IMR-90 (cell line): Measurements from ENCODE around the gene KCNJ1. TPM values are rescaled to one million over a fixed set of nuclear protein-coding genes. Genes with fewer than 3 reads are reported as not detected.

Source experiments
- ATAC-seq: fragments of 200-7000 bp; cut with Tn5 transposase; 2 replicates; pipeline ENCODE4 v1.9.1; 2020; ENCODE audit warnings: low read depth, mild to moderate bottlenecking, moderate library complexity
- BruUV-seq: library from RNA; stranded (reverse); fragments of 400-500 nt; replicated peaks from 2 replicates; lab custom pipeline; 2021; lab: Mats Ljungman, UMichigan
- CTCF ChIA-PET: fragments of 300-600 bp; formaldehyde crosslinking; extraction: SDS; loops from one replicate; lab custom pipeline; 2021; ENCODE audit warnings: antibody characterized with exemption; lab: Yijun Ruan, JAX
- POLR2A ChIA-PET: fragments of 300-600 bp; sonication (Branson Sonifier 250); formaldehyde crosslinking; loops from one replicate; lab custom pipeline; 2022; ENCODE audit warnings: antibody characterized with exemption; ENCODE audit not compliant: unreplicated experiment; lab: Charles Lee
- DNase-seq: peaks from one replicate; pipeline ENCODE4 v3.0.0; 2013
- H2AFZ ChIP-seq: replicated peaks from 2 replicates; pipeline ENCODE3; 2013; ENCODE audit warnings: low read length, mild to moderate bottlenecking; ENCODE audit not compliant: poor library complexity
- H2AK5ac ChIP-seq: 2 replicates; pipeline ENCODE4 v1.6.1; 2013; ENCODE audit warnings: low read depth, low read length, inconsistent platforms
- H2AK9ac ChIP-seq: replicated peaks from 2 replicates; pipeline ENCODE3; 2013; ENCODE audit warnings: mild to moderate bottlenecking, low read depth, low read length, moderate library complexity; ENCODE audit not compliant: poor library complexity
- H2BK120ac ChIP-seq: 2 replicates; pipeline ENCODE4 v1.6.1; 2013; ENCODE audit warnings: low read depth, low read length, inconsistent platforms
- H2BK15ac ChIP-seq: 3 replicates; pipeline ENCODE4 v1.6.1; 2013; ENCODE audit warnings: low read depth, low read length, inconsistent platforms
- H2BK20ac ChIP-seq: 2 replicates; pipeline ENCODE4 v1.6.1; 2013; ENCODE audit warnings: low read depth, mild to moderate bottlenecking, inconsistent platforms, low read length, moderate library complexity
- H2BK5ac ChIP-seq: 2 replicates; pipeline ENCODE4 v1.6.1; 2013; ENCODE audit warnings: mild to moderate bottlenecking, low read depth, low read length, inconsistent platforms; ENCODE audit not compliant: poor library complexity, severe bottlenecking
- H3K14ac ChIP-seq: replicated peaks from 2 replicates; pipeline ENCODE4 v1.6.1; 2013; ENCODE audit warnings: low read depth, low read length, inconsistent platforms
- H3K18ac ChIP-seq: 2 replicates; pipeline ENCODE4 v1.6.1; 2013; ENCODE audit warnings: low read depth, low read length, control low read depth
- H3K23ac ChIP-seq: 2 replicates; pipeline ENCODE4 v1.6.1; 2013; ENCODE audit warnings: low read depth, low read length, inconsistent platforms
- H3K27ac ChIP-seq: 2 replicates; pipeline ENCODE4 v1.5.1; 2013; ENCODE audit warnings: mild to moderate bottlenecking, control low read depth, low read length; ENCODE audit not compliant: insufficient read depth
- H3K27me3 ChIP-seq: 2 replicates; pipeline ENCODE4 v1.6.1; 2013; ENCODE audit warnings: low read length; ENCODE audit not compliant: control insufficient read depth, insufficient read depth
- H3K36me3 ChIP-seq: 2 replicates; pipeline ENCODE4 v1.6.1; 2013; ENCODE audit warnings: low read length, mixed read lengths; ENCODE audit not compliant: control insufficient read depth, insufficient read depth
- H3K4ac ChIP-seq: 2 replicates; pipeline ENCODE4 v1.6.1; 2013; ENCODE audit warnings: low read depth, low read length, inconsistent platforms
- H3K4me1 ChIP-seq: 2 replicates; pipeline ENCODE4 v1.6.1; 2013; ENCODE audit warnings: low read length, mixed read lengths; ENCODE audit not compliant: control insufficient read depth, insufficient read depth
- H3K4me2 ChIP-seq: 2 replicates; pipeline ENCODE4 v1.6.1; 2013; ENCODE audit warnings: low read depth, mild to moderate bottlenecking, control low read depth, low read length, moderate library complexity
- H3K4me3 ChIP-seq: 2 replicates; pipeline ENCODE4 v1.5.1; 2013; ENCODE audit warnings: low read depth, mild to moderate bottlenecking, control low read depth, low read length, moderate library complexity; ENCODE audit not compliant: insufficient read depth
- H3K56ac ChIP-seq: 2 replicates; pipeline ENCODE4 v1.6.1; 2013; ENCODE audit warnings: low read length, inconsistent platforms; ENCODE audit not compliant: insufficient read depth; ENCODE audit errors: extremely low read depth
- H3K79me1 ChIP-seq, 2 experiments: 2 replicates each; pipeline ENCODE4 v1.6.1; 2013; ENCODE audit warnings: low read length in 2 of 2, inconsistent platforms in 1 of 2, low read depth in 1 of 2
- H3K9ac ChIP-seq: 2 replicates; pipeline ENCODE4 v1.6.1; 2013; ENCODE audit warnings: low read depth, low read length, control low read depth
- H3K9me1 ChIP-seq: 2 replicates; pipeline ENCODE4 v1.6.1; 2013; ENCODE audit warnings: low read length, inconsistent platforms; ENCODE audit not compliant: insufficient read depth
- H3K9me3 ChIP-seq: 2 replicates; pipeline ENCODE4 v1.6.1; 2013; ENCODE audit warnings: low read length; ENCODE audit not compliant: control insufficient read depth, insufficient read depth
- H4K20me1 ChIP-seq: 2 replicates; pipeline ENCODE4 v1.6.1; 2013; ENCODE audit warnings: low read length, inconsistent platforms; ENCODE audit not compliant: insufficient read depth
- H4K5ac ChIP-seq: 2 replicates; pipeline ENCODE4 v1.6.1; 2013; ENCODE audit warnings: mild to moderate bottlenecking, low read depth, low read length, control low read depth
- H4K8ac ChIP-seq, 2 experiments: 2 replicates each; pipeline ENCODE4 v1.6.1; 2013; ENCODE audit warnings: low read depth in 2 of 2, low read length in 2 of 2, control low read depth in 1 of 2, inconsistent platforms in 1 of 2
- H4K91ac ChIP-seq: 2 replicates; pipeline ENCODE4 v1.6.1; 2013; ENCODE audit warnings: low read depth, low read length, inconsistent platforms; ENCODE audit not compliant: insufficient read depth
- BHLHE40 ChIP-seq: fragments of 150-350 bp; IDR thresholded peaks from 2 replicates; pipeline ENCODE4 v1.6.1; 2016; ENCODE audit warnings: mild to moderate bottlenecking, low read depth, low read length
- CEBPB ChIP-seq: IDR thresholded peaks from 2 replicates; pipeline ENCODE4 v1.6.1; 2012; ENCODE audit warnings: low read depth, low read length, improper control_type of control experiment
- MAFK ChIP-seq: IDR thresholded peaks from 2 replicates; pipeline ENCODE4 v1.6.1; 2012; ENCODE audit warnings: low read depth, low read length, improper control_type of control experiment
- POLR2A ChIP-seq: IDR thresholded peaks from 2 replicates; pipeline ENCODE4 v1.6.1; 2012; ENCODE audit warnings: mild to moderate bottlenecking, low read depth, low read length
- RFX5 ChIP-seq: IDR thresholded peaks from 2 replicates; pipeline ENCODE4 v1.8.0; 2012; ENCODE audit warnings: low read depth, mild to moderate bottlenecking, low read length, moderate library complexity
- SMC3 ChIP-seq: fragments of 150-350 bp; IDR thresholded peaks from 2 replicates; pipeline ENCODE4 v1.6.1; 2016; ENCODE audit warnings: low read depth, mild to moderate bottlenecking, antibody characterized with exemption, low read length, moderate library complexity
- WGBS, 2 experiments: methylation state at CpG; one replicate each; pipeline versions ENCODE4 v1.1.5 to v1.1.7; 2013; ENCODE audit warnings: missing lambda C conversion rate in 2 of 2; ENCODE audit not compliant: insufficient read length in 1 of 2; ENCODE audit errors: extremely low coverage in 2 of 2; 5-methylcytosine and 5-hydroxymethylcytosine counted together
- dilution Hi-C: fragments of 300-500 bp; cut with HindIII; formaldehyde crosslinking; loops from one replicate; pipeline ENCODE4 v1.14.3; 2018; ENCODE audit warnings: low sequenced_read_pairs; ENCODE audit not compliant: unreplicated experiment
- in situ Hi-C: fragments of 300-500 bp; cut with MboI; formaldehyde crosslinking; loops from 3 replicates; pipeline ENCODE4 v1.14.3; 2019; ENCODE audit warnings: low sequenced_read_pairs, inconsistent platforms, mixed read lengths
- intact Hi-C: fragments of 100-400 bp; cut with micrococcal nuclease; formaldehyde crosslinking; loops from 2 replicates; pipeline ENCODE4 v1.10.0; 2022
- polyA plus RNA-seq, 3 experiments: library from polyadenylated mRNA; depleted of rRNA; stranded (reverse); fragments of >200 nt; gene quantifications; 2 replicates each; pipeline ENCODE4 v1.2.3, GENCODE V29; 2012; ENCODE audit warnings: low replicate concordance in 1 of 3
- total RNA-seq: library from RNA; depleted of rRNA; stranded (reverse); fragments of >200 nt; gene quantifications from 2 replicates; pipeline ENCODE4 v1.2.3, GENCODE V29; 2012
- TF ChIP-seq, protein P1 (sequence below): fragments of 150-350 bp; IDR thresholded peaks from 2 replicates; pipeline ENCODE4 v1.6.1; 2016; ENCODE audit warnings: low read depth, mild to moderate bottlenecking, low read length, moderate library complexity, borderline replicate concordance

The KCNJ1 gene
- total and polyA plus RNA-seq, 2 of the 4 experiments (the other 2 are of a cell fraction), result not detected

DNA sequence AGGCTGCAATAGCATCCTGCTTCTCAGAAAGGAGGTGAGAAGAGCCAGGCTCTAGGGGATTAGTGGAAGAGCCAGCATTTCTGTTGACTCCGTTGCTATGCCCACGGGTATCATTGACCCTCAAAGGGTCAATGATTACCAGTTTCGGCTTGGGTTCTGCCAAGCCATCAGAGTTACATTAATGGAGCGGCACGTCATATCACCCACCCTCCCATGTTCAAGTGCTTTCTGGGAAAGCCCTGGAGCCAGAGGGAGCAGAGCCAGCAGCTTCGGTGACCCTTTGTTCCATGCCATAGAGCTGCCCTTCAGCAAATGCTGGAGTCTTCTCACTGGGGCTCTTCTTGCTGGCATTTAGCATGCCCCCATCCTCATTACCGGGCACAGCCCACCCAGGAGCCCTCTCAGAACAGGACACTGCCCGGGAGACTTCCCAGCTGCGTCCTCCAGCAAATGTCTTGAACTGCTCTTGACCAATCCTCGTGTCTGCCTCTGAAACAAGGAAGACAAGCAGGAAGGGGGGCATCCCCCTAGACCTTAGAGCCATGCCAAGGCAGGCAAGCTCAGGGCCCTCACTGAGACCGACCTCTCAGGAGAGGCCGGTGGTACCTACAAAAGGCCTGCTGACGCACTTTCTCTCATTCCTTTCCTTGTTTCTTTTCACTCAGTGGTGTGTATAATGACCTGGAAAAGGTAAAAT, 14.6 kb downstream of the KCNJ1 start:
- Histone ChIP-seq H3K4ac (no peak overlapping the region), H4K8ac (no peak overlapping the region), H3K4me1 (no peaks in the 10 kb centered on the region), H2AK5ac (no peak overlapping the region), H3K36me3 (no peaks in the 10 kb centered on the region), H3K27ac (no peak overlapping the region), H4K5ac (no peak overlapping the region), H2AFZ (no peak overlapping the region), H3K9ac (no peak overlapping the region), H4K20me1 (no peaks in the 10 kb centered on the region), H4K91ac (no peak overlapping the region), H3K14ac (no peak overlapping the region), H3K18ac (no peak overlapping the region), H3K4me2 (no peak overlapping the region), H2BK15ac (no peak overlapping the region), H3K79me1 (no peaks in the 10 kb centered on the region), H2BK20ac (no peak overlapping the region), H3K56ac (no peak overlapping the region), H2AK9ac (no peak overlapping the region), H2BK5ac (no peak overlapping the region), H3K9me1 (no peaks in the 10 kb centered on the region), H3K9me3 (no peaks in the 10 kb centered on the region), H3K23ac (no peak overlapping the region), H2BK120ac (no peak overlapping the region), H3K27me3 (peaks cover 53% of the 10 kb centered on the region), H3K4me3 (no peak overlapping the region)
- WGBS, 2 experiments, result 73% methylated on average over 6 of the region's 13 CpGs; no CpG with 5 or more reads in 1 of the 2 experiments
- ChIA-PET POLR2A (no interaction called here), CTCF (interaction anchor here (1.2 to 1.4 kb wide), 2 partner anchors 104 to 695 kb away, joined by 4 to 6 read pairs; no protein-coding TSS in a partner anchor)
- dilution Hi-C loops, result no loop called here
- DNase-seq, result no peak
- ATAC-seq, result no peak
- in situ Hi-C loops, result no loop called here
- intact Hi-C loops, result no loop called here
- no peak for TF ChIP-seq CEBPB
- no peak for TF ChIP-seq POLR2A
- TF ChIP-seq SMC3, result no peak
- no peak for TF ChIP-seq MAFK
- TF ChIP-seq, protein P1, sequence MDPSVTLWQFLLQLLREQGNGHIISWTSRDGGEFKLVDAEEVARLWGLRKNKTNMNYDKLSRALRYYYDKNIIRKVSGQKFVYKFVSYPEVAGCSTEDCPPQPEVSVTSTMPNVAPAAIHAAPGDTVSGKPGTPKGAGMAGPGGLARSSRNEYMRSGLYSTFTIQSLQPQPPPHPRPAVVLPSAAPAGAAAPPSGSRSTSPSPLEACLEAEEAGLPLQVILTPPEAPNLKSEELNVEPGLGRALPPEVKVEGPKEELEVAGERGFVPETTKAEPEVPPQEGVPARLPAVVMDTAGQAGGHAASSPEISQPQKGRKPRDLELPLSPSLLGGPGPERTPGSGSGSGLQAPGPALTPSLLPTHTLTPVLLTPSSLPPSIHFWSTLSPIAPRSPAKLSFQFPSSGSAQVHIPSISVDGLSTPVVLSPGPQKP, result no peak
- TF ChIP-seq RFX5, result no peak
- TF ChIP-seq BHLHE40, result no peak
- no TSS peak for BruUV-seq
